ENCODE data around the gene MRPL4.

MRPL4 gene

GRCh38 chr19:10290357-10290875, 38.4 kb downstream of the MRPL4 start:
- peak; percentile 21 for DNase-seq

DNA sequence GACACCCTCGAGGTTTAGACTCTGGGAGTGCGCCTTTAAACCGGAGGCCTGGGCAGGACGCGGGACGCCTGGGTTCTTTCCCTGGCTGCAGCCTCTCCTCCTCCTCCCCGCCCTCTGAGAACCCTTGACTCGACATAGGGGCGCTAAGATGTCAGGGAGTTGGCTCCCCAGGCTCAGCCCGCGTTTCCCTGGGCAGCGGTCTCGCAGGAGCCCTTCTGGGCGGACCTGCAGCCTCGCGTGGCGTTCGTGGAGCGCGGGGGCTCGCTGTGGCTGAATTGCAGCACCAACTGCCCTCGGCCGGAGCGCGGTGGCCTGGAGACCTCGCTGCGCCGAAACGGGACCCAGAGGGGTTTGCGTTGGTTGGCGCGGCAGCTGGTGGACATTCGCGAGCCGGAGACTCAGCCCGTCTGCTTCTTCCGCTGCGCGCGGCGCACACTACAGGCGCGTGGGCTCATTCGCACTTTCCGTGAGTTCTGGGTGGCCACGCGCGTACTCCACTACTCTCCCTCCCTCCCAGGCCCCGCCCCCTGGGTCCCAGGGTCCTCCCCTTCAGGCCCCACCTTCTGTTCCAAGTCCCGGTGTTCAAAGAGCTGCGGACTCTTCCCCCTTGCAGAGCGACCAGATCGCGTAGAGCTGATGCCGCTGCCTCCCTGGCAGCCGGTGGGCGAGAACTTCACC, 39.0 kb downstream of the MRPL4 start:
- DNase-seq: peak; percentile 60

DNA sequence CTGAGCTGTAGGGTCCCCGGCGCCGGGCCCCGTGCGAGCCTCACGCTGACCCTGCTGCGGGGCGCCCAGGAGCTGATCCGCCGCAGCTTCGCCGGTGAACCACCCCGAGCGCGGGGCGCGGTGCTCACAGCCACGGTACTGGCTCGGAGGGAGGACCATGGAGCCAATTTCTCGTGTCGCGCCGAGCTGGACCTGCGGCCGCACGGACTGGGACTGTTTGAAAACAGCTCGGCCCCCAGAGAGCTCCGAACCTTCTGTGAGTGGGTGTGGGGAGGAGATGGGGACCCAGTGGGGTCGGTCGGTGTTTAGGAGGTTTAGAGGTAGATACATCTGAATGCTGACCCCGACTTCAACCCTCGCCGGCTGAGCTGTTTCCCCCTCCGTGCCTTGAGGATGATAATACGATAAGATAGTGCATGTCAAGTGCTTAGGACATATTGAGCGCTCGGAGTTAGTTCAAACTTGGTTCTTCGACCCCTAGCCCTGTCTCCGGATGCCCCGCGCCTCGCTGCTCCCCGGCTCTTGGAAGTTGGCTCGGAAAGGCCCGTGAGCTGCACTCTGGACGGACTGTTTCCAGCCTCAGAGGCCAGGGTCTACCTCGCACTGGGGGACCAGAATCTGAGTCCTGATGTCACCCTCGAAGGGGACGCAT, 39.7 kb downstream of the MRPL4 start:
- no peak for DNase-seq

GRCh38 chr19:10292206-10292788, 40.3 kb downstream of the MRPL4 start:
- DNase-seq: peak; percentile 71

- DNase-seq: no peak
These were observed 41.0 kb downstream of the MRPL4 start for GRCh38 chr19:10292789-10293636.

- DNase-seq: no peak
These were observed 41.8 kb downstream of the MRPL4 start for GRCh38 chr19:10293637-10294367.

- DNase-seq: no peak
These were observed 42.3 kb downstream of the MRPL4 start for GRCh38 chr19:10294368-10294697.

GRCh38 chr19:10295305-10295846, 43.4 kb downstream of the MRPL4 start:
- DNase-seq: peak; percentile 54

DNA sequence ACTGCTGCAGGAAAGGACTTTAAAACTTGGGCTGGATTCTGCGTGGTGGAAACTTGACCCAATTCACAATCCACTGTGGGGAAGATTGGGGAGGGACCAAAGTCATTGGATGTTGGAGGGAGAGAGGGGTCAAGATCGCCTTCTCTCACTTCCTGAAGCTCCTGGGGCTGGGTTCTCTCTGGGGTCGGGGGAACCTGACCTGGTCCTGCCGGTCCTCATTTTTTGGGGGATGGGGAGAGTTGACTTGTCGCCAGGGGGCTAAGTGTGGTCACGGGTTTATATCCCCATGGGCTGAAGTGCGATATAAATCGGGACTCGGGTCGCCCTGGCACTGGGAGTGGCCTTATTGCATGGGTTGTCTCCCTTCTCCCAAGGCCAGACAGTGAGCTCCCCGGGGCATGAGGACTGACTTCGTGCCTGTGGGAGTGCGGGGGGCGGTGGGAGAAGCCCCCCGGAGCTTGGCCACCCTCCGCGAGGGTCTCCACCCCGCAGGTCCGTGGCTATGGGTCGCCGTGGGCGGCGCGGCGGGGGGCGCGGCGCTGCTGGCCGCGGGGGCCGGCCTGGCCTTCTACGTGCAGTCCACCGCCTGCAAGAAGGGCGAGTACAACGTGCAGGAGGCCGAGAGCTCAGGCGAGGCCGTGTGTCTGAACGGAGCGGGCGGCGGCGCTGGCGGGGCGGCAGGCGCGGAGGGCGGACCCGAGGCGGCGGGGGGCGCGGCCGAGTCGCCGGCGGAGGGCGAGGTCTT, 44.0 kb downstream of the MRPL4 start:
- DNase-seq: no peak

- no peak for DNase-seq
These were observed 47.8 kb downstream of the MRPL4 start for GRCh38 chr19:10299545-10300458.

DNA sequence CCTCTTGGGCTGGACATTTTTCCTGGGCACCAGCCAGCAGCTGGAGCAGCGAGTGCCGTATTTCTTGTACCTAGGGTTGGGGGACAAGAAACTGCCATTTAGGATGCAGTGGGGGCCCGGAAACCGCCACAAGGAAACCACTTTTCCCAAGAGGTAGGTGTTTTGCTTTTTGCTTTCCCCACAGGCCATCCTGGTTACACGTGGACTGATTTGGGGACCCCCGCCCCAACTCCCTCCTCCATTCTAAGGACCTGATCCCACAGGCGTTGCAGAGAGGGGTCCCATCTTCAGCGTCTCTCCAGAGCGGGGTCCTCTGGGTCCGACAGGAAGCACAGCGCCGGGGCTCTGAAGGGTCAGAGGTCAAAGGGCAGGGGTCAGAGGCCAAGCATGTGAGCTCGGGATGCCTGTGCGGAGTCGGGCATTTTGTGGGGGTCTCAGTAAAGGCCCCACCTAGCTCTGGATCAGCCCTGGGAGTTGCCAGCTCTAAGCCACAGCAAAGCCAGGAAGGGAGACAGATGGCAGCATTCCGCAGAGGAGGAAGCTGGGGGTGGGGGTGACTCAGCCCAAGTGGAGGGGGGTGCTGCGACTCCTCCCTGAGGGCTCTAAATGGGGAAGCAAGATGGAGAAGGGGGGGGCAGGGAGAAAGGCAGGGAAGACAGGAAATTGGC, 53.3 kb downstream of the MRPL4 start:
- no peak for DNase-seq

GRCh38 chr19:10306327-10306726, 54.3 kb downstream of the MRPL4 start:
- DNase-seq: no peak

DNA sequence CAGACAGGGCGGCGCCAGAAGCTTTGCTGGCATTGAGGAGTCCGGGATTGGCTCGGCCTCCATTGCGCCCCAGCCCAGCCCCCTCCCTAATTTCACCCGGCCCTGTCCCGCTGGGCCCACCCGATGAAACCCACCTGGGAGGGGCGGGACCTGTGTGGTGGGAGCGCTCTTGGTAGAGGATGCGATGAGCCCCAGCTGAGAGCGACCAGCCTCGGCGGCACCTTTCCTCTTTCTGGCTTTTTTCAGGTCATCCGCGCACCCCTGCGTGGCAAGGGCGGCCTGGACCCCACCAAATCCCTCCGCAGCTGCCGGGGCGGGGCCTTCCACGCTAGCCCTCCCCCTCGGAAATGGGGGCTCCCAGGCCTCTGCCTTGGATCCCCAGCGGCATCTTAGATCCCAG, 57.4 kb downstream of the MRPL4 start, which contains the start of gene ZGLP1:
Gene ZGLP1 (minus strand): TSS at position 393 of the 400 bp plus-strand sequence.
- DNase-seq: no peak

Measured in stimulated activated CD4-positive, alpha-beta T cell treated with anti-CD3 and anti-CD28 coated beads, Interleukin-4, amount 100 ng/mL, for 1 hour (primary cell).